ENCODE measurements around the gene C19orf81.

C19orf81 gene

DNA sequence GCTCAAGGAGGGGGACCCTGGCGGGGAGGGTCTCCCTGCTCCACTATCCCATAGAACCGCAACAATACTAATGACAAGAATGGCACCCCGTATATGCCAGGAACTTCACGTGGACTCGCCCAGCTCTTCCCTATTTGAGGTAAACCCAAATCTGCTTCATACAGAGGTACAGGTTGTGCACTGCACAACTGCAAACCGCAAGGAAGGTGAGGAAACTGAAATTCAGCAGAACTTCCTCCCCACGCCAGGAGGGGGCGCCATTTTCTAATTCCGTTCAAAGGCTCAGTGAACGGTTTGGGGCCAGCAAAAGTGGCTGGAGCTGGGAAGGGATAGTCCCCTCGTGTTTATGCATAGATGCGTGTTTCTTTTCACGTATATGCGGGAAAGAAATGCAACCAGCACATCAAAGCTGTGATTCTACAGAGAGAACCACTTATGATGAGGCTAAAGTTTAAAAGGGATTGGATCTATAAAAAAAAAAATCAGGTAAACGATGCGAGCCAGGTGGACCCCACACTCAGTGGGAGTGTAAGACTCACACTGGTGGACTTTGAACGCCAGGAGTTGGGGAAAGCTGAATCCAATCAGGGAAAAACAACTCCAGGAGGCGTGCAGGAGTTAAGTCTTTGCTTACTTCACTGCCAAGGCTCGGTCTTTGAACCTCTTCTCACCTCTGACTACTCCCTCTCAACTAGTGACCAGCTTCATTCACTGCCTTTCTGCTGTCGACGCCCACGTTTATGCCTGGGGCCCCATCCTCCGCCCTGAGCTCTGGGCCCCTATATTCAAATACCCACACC lies 20.3 kb downstream of the C19orf81 start:
- TF ChIP-seq POLR2A (IDR thresholded peaks at IDR 0.05; ENCODE audit: low read depth, low read length) = no peak
- DNase-seq (ENCODE audit: insufficient read length, low spot score) (peak; percentile 87), FAIRE-seq (peak; percentile 33)

DNA sequence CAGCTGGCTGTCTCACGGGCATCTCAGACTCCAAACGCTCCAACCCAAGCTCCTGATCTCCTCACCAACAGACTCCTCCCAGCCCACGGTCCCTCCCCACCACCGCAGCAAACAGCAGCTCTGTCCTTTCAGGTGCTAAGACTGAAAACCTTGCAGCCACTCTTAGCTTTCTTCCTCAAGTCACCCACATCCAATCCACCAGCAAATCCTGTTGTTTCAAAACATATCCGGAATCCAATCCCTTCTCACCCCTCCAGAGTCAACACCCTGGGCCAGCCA lies 20.8 kb downstream of the C19orf81 start:
- DNase-seq (ENCODE audit: insufficient read length, low spot score) (no peak), FAIRE-seq (no peak)
- no peak for TF ChIP-seq POLR2A (IDR thresholded peaks at IDR 0.05; ENCODE audit: low read depth, low read length)

DNA sequence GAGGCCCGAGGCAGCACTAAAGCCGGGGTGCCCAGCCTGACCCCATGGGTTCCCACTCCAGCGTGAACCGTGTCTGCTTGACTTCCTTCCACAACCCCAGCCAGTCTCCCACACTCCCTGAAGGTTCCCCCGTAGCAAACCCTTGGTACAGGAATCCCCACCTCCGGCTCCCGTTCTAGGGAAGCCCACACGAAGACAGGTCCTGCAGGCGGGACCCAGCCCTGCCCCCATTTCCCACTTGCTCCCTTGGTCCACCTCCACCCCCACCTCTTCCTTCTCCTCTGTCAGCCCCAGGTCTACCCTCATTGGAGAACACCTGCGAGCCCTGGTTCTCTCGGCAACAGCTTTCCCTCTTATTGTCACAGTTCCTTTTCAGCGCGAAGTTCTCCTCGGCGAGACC lies 23.9 kb downstream of the C19orf81 start:
- no peak for TF ChIP-seq POLR2A (IDR thresholded peaks at IDR 0.05; ENCODE audit: low read depth, low read length)
- DNase-seq (ENCODE audit: insufficient read length, low spot score) = no peak
- no peak for FAIRE-seq

DNA sequence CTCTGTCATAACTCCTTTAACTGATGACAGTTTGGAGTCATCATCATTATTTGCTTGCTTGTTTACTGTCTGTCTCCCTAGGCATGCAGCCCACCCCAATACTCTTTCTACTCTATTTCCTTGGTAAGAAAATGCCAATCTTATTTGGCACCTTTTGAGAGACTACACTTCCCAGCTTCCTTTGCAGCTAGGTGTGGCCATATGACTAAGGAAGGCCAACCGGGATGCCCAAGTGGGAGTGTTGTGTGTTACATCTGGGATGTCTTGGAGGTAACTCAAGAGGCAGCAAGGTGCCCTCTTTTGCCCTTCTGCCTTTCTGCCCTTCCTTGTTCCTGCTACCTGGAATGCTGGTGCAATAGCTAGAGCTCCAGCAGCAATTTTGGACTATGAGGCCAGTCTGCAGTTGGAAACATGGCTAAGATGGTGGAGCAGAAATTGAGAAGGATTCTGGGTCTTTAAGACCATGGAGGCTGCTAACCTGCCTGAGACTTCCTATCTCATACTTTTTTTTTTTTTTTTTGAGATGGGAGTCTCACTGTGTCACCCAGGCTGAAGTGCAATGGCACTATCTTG lies 27.5 kb downstream of the C19orf81 start:
- no peak for DNase-seq (ENCODE audit: insufficient read length, low spot score)
- TF ChIP-seq POLR2A (IDR thresholded peaks at IDR 0.05; ENCODE audit: low read depth, low read length) = no peak
- no peak for FAIRE-seq

DNA sequence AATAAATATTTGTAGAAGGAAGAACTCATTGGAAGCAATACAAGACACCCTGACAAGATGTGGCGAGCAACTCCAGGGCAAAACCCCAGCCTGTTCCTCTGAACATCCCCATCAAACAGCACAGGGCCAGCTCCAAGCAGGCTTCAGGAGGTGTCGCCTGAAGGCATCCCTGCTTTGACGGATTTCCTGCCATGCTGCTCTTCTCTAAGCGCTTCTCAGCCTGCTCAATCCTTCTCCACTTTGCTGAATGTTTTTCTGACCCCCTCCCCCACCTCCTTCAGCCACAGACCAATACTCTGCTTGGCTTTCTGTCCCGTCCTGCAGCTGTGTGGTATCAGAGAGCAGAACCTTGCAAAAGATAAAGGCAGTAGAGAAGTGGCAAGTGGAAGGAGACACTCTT lies 28.4 kb downstream of the C19orf81 start:
- DNase-seq (ENCODE audit: insufficient read length, low spot score) = no peak
- FAIRE-seq = no peak
- TF ChIP-seq POLR2A (IDR thresholded peaks at IDR 0.05; ENCODE audit: low read depth, low read length) = no peak

DNA sequence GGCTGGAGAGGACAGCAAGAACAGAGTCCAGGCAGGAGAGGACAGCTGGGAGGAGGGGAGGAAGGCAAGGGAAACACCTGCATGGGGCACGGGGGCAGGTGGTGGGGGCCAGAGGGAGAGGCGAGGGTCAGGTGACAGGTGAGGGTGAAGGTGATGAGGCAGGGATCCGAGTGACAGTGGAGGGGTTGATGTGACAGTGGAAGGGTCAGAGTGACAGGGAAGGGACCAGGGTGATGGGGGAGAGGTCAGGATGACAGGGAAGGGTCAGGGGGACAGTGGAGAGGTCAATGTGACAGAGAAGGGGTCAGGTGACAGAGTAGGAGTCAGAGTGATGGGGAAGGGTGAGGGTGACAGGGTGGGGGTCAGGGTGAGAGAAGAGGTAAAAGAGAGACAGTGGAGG lies 29.1 kb downstream of the C19orf81 start:
- no peak for DNase-seq (ENCODE audit: insufficient read length, low spot score)
- TF ChIP-seq POLR2A (IDR thresholded peaks at IDR 0.05; ENCODE audit: low read depth, low read length) = no peak
- no peak for FAIRE-seq

DNA sequence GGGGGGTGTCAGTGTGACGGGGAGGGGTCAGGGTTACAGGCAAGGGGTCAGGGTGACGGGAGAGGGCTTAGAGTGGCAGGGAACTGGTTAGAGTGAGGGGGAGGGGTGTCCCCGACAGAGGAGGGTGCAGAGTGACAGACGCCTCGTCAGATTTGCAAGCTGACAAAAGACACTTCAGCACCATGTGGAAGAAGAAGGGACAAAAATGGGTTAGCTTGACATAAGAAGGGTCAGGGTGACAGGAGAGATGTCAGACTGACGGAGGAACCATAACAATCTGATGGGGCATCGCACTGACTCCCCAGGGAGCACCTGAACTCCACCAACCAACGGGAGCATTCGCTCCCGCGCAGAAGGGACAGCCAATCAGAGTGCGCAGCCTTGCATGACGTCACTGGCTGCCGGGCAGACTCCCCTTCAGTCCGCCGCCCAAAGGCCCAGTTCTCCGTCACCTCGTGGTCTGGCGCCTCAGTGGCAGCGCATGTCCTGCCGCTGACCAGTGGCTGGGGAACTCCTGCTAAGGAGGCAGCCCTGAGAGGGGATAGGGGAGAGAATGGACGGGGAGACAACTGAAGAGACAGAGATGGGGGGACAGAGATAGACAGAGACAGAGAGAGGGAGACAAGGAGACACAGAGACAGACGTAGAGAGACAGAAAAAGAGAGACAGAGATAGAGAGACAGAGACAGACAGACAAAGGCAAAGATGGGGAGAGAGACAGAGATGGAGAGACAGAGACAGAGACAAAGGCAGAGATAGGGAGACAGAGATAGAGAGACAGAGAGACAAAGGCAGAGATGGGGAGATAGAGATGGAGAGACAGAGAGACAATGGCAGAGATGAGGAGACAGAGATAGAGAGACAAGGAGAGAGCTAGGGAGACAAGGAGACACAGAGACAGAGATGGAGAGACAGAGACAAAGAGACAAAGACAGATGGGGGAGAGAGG lies 30.2 kb downstream of the C19orf81 start:
- FAIRE-seq = peak; percentile 89
- no peak for TF ChIP-seq POLR2A (IDR thresholded peaks at IDR 0.05; ENCODE audit: low read depth, low read length)
- peak; percentile 100 for DNase-seq (ENCODE audit: insufficient read length, low spot score)

DNA sequence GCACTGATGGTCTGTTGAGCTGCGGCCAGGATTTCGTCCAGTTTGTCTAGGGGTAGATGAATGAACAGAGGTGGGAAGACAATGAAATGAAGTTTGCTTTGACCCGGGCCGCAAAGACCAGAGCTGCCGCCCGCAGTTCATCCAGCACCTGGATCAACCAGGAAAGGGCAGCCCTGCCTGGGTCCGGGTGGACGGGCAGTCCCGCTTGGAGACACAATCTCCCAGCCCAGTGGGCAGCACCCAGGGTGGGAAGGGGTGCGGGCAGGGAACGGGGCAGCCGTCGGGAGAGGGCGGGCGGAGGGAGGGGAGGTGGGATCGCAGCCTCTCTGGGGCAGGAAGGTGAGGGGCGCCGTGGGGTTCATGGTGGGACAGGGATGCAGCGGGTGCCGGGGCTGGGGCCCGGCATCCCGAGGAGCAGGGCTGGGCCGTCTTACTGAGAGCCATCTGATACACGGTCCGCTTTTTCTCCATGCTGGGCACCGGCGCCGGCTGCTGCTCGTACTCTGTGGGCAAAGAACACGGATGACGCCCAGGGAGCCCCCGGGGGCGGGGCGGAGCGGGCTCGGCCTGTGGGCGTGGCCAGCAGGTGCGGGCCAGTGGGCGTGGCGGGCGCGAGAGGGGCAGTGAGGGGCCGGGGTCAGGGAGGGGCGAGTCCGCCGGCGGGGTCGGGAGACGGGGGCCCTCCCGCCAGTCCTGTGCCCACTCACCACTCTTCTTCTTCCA lies 37.2 kb downstream of the C19orf81 start:
- no peak for FAIRE-seq
- DNase-seq (ENCODE audit: insufficient read length, low spot score) = no peak
- TF ChIP-seq POLR2A (IDR thresholded peaks at IDR 0.05; ENCODE audit: low read depth, low read length) = no peak

DNA sequence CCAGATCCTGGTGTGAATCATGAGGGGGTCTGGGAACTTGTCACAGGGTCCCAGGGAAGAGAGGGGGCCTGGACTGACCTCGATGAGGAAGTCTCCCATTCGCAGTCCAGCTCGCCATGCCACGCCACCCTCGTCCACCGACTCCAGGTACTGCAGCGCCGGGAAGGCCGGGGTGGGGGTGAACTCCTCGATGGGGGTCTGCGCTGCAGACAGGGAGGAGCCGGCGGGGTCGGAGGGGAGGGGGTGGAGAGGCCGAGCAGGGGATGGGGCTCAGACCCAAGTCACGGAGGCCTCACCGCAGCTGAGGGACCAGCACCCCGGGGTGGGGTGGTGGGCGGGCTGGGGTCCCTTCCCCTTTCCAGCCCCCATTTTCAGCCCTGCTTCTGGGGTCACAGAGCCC lies 39.5 kb downstream of the C19orf81 start:
- TF ChIP-seq POLR2A (IDR thresholded peaks at IDR 0.05; ENCODE audit: low read depth, low read length) = no peak
- DNase-seq (ENCODE audit: insufficient read length, low spot score) (no peak), FAIRE-seq (no peak)

DNA sequence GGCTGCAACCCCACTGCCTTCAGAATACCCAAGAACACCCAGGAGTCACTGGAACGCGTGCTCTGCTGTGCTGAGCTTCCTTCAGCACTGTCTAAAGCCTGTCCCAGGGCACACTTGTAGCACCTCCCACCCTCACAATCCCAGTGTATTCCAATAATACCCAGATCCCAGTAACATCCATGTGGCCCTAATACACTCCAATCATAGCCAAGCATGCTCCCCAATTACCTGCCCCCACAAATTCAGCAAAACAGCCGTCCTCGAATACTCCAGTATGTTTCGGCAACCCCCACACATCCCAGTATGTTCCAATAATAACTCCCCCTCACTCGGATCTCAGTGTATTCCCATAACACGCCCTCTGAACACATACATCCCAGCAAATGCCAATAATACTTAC lies 41.2 kb downstream of the C19orf81 start:
- DNase-seq (ENCODE audit: insufficient read length, low spot score) (no peak), FAIRE-seq (no peak)
- TF ChIP-seq POLR2A (IDR thresholded peaks at IDR 0.05; ENCODE audit: low read depth, low read length) = no peak

DNA sequence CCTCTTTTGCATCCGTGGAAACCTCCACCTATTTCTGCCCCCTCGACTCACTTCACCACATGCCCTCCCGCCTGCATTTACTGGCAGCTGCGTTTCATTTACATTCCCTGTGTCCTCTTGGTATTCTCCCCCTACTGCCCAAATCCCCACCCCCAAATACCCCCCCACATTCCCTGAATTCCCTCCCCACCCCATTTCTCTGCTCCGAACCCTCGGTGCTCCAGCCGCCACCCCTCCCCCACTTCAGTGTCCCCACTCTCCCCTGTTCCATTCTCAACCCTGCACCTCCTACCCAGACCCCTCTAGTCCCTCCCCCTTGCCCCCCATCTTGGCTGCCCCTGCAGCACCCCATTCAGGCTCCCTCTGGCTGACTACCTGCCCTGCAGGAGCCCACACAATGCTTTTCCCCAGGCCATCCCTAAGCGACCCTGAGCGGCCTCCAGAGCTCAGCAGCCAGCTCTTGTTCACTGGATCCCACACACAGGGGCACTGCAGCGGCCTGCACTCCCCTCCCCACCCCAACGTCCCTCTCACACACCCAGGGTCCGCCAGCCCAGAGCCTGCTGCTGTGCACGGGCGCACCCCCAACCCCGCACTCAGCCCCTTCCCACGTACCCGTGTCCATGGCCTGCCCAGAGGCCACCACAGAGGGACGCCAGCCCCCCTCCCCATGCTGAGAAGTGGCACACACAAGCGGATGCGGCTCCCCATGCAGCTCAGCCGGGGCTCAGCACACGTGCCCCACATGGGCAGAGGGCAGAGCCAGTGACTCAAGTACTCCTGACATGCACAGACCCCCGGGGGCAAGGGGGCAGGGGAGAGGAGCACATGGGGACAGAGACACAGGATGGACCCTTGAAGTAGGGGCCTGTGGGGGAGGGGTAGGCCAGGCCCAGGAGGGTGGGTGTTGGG lies 44.1 kb downstream of the C19orf81 start:
- DNase-seq (ENCODE audit: insufficient read length, low spot score) (no peak), FAIRE-seq (no peak)
- TF ChIP-seq POLR2A (IDR thresholded peaks at IDR 0.05; ENCODE audit: low read depth, low read length) = no peak

DNA sequence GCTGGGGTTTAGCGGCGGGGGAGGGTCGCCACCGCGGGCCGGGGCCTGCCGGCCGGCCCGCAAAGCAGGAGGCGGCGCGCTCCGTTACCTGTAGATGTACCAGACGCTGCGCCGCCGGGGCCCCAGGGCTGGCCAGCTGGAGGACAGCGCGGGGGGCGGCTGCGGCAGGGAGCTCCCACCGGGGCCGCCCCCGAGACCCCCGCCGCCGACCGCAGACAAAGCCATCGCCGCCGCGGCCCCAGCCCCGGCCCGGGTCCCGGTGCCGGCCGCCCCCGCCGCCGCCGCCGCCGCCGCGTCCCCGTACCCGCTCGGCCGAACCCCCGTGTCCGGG lies 45.5 kb downstream of the C19orf81 start:
- no peak for TF ChIP-seq POLR2A (IDR thresholded peaks at IDR 0.05; ENCODE audit: low read depth, low read length)
- FAIRE-seq (no peak), DNase-seq (ENCODE audit: insufficient read length, low spot score) (no peak)

Measured in H54 (cell line).